Liver (tissue), 9 donors: ENCODE data around the gene NRG3. TPM values are rescaled to one million over a fixed set of nuclear protein-coding genes. Genes with fewer than 3 reads are reported as not detected.

ENCODE experiments used
- DNase-seq: peaks from one replicate; pipeline ENCODE4 v3.0.0-alpha.2; 2017; ENCODE audit warnings: low spot score
- H3K27ac ChIP-seq, 2 donors: one replicate each; pipeline ENCODE4 v1.7.0; 2013; ENCODE audit warnings: inconsistent platforms in 2 of 2, low read length in 2 of 2, control low read depth in 1 of 2, low read depth in 1 of 2, mild to moderate bottlenecking in 1 of 2
- H3K27me3 ChIP-seq, 4 donors: one replicate each; pipeline versions ENCODE4 v1.6.1 to v1.7.0; 2013; ENCODE audit warnings: low read length in 3 of 4, inconsistent platforms in 1 of 4, mild to moderate bottlenecking in 1 of 4, moderate library complexity in 1 of 4; ENCODE audit not compliant: control insufficient read depth in 4 of 4, insufficient read depth in 4 of 4
- H3K36me3 ChIP-seq, 4 donors: one replicate each; pipeline versions ENCODE4 v1.6.1 to v1.7.0; 2013; ENCODE audit warnings: low read length in 3 of 4, mild to moderate bottlenecking in 3 of 4, low read depth in 1 of 4, moderate library complexity in 1 of 4; ENCODE audit not compliant: control insufficient read depth in 4 of 4, insufficient read depth in 3 of 4
- H3K4me1 ChIP-seq, 4 donors: one replicate each; pipeline versions ENCODE4 v1.6.1 to v1.7.0; 2013; ENCODE audit warnings: low read length in 3 of 4, mild to moderate bottlenecking in 3 of 4, moderate library complexity in 1 of 4; ENCODE audit not compliant: control insufficient read depth in 4 of 4, insufficient read depth in 4 of 4
- H3K4me3 ChIP-seq, 3 donors: one replicate each; pipeline versions ENCODE4 v1.6.1 to v1.7.0; 2013; ENCODE audit warnings: low read length in 3 of 3, control low read depth in 1 of 3, low read depth in 1 of 3, mild to moderate bottlenecking in 1 of 3
- H3K9ac ChIP-seq, 2 donors: one replicate each; pipeline ENCODE4 v1.7.0; 2013; ENCODE audit warnings: low read length in 2 of 2, mild to moderate bottlenecking in 2 of 2, moderate library complexity in 2 of 2, control low read depth in 1 of 2, low read depth in 1 of 2
- H3K9me3 ChIP-seq, 4 donors: one replicate each; pipeline versions ENCODE4 v1.6.1 to v1.7.0; 2013; ENCODE audit warnings: low read length in 3 of 4; ENCODE audit not compliant: control insufficient read depth in 4 of 4
- CTCF ChIP-seq: fragments of 150-350 bp; IDR thresholded peaks from 2 replicates; pipeline ENCODE4 v1.5.1; 2017; ENCODE audit warnings: improper control_type of control experiment, low read depth, low read length; ENCODE audit not compliant: missing input control
- FOXA1 ChIP-seq: IDR thresholded peaks from 2 replicates; pipeline ENCODE4 v1.6.1; 2016; ENCODE audit warnings: antibody characterized with exemption
- FOXA2 ChIP-seq: IDR thresholded peaks from 2 replicates; pipeline ENCODE4 v1.6.1; 2016; ENCODE audit warnings: antibody characterized with exemption
- HNF4G ChIP-seq: IDR thresholded peaks from 2 replicates; pipeline ENCODE4 v1.6.1; 2016; ENCODE audit warnings: antibody characterized with exemption
- JUND ChIP-seq, 2 donors: IDR thresholded peaks; 2 replicates each; pipeline ENCODE4 v1.6.1; 2016; ENCODE audit warnings: antibody characterized with exemption in 2 of 2
- MAX ChIP-seq: IDR thresholded peaks from 2 replicates; pipeline ENCODE4 v1.6.1; 2016; ENCODE audit warnings: antibody characterized with exemption
- RAD21 ChIP-seq, 2 donors: IDR thresholded peaks; 2 replicates each; pipeline ENCODE4 v1.6.1; 2016; ENCODE audit warnings: antibody characterized with exemption in 2 of 2, mild to moderate bottlenecking in 2 of 2
- REST ChIP-seq: IDR thresholded peaks from 2 replicates; pipeline ENCODE4 v1.6.1; 2016; ENCODE audit warnings: antibody characterized with exemption, mild to moderate bottlenecking
- RXRA ChIP-seq, 2 donors: IDR thresholded peaks; 2 replicates each; pipeline ENCODE4 v1.6.1; 2017 to 2018; ENCODE audit warnings: antibody characterized with exemption in 2 of 2, mild to moderate bottlenecking in 1 of 2
- WGBS: extraction: QIAGEN DNeasy Blood & Tissue Kit; methylation state at CpG from one replicate; pipeline ENCODE4 v1.1.7; 2013; 5-methylcytosine and 5-hydroxymethylcytosine counted together
- polyA plus RNA-seq, 2 donors: library from polyadenylated mRNA; stranded (reverse) in 1 of 2; unstranded in 1 of 2; fragments of 200-250 nt in 1 of 2; fragments of >200 nt in 1 of 2; fragmentation: Nextera tagmentation in 1 of 2; extraction: Ambion mirVana in 1 of 2; gene quantifications; one replicate each; pipeline versions ENCODE4 v1.2.1 to v1.2.3, GENCODE V29; 2013 to 2015
- total RNA-seq, 2 donors: library from RNA; depleted of rRNA; stranded (reverse); fragments of >200 nt; gene quantifications; one replicate each; pipeline ENCODE4 v1.2.3, GENCODE V29; 2014
- donor health status: healthy.
- donor health status: healthy.
- donor health status: healthy.
- donor health status: healthy.
- donor health status: healthy.

NRG3 gene
- total and polyA plus RNA-seq, 4 donors: 0.24 to 3.7 (median 0.38) TPM

- Histone ChIP-seq H3K4me3 (no peak overlapping the region), H3K36me3 (no peaks in the 10 kb centered on the region), H3K27ac (no peak overlapping the region), H3K9ac (no peak overlapping the region), H3K9me3 (peaks cover 0 to 4% (median 0%) of the 10 kb centered on the region in 4 donors), H3K4me1 (no peaks in the 10 kb centered on the region), H3K27me3 (no peaks in the 10 kb centered on the region)
- 81% methylated on average over 3 of the region's 3 CpGs for WGBS
- TF ChIP-seq MAX (no peak), FOXA1 (no peak), RAD21 (IDR thresholded peaks at IDR 0.05) (no peak), REST (no peak), HNF4G (no peak), FOXA2 (no peak), CTCF (no peak)
- no peak for DNase-seq
These were observed 438.4 kb downstream of the NRG3 start for GRCh38 chr10:82313401-82313800.

- WGBS: 44% methylated on average over 3 of the region's 3 CpGs
- Histone ChIP-seq H3K9me3 (no peaks in the 10 kb centered on the region), H3K27me3 (peaks cover 0 to 2% (median 0%) of the 10 kb centered on the region in 4 donors), H3K4me3 (no peak overlapping the region), H3K36me3 (no peaks in the 10 kb centered on the region), H3K27ac (no peak overlapping the region), H3K4me1 (no peaks in the 10 kb centered on the region), H3K9ac (no peak overlapping the region)
- TF ChIP-seq JUND (IDR thresholded peaks at IDR 0.05) (no peak), REST (no peak)
- DNase-seq: no peak
These were observed 443.5 kb downstream of the NRG3 start for GRCh38 chr10:82318534-82318933.

- WGBS: 90% methylated on average over 5 of the region's 5 CpGs
These were observed 444.1 kb downstream of the NRG3 start for GRCh38 chr10:82319074-82319473.

More at GRCh38 chr10:82319074-82319473, 444.1 kb downstream of the NRG3 start:
- H3K4me3 ChIP-seq: no peak overlapping the region
- no peaks in the 10 kb centered on the region for H3K36me3 ChIP-seq
- no peaks in the 10 kb centered on the region for H3K9me3 ChIP-seq
- H3K9ac ChIP-seq: no peak overlapping the region
- peaks cover 0 to 2% (median 0%) of the 10 kb centered on the region in 4 donors for H3K27me3 ChIP-seq
- DNase-seq: no peak
- TF ChIP-seq RAD21 (IDR thresholded peaks at IDR 0.05): no peak
- no peak for TF ChIP-seq FOXA1
- no peak for TF ChIP-seq RXRA (IDR thresholded peaks at IDR 0.05)
- TF ChIP-seq MAX: no peak
- no peak for TF ChIP-seq FOXA2
- no peak overlapping the region for H3K27ac ChIP-seq
- H3K4me1 ChIP-seq: no peaks in the 10 kb centered on the region
